Right ventricle myocardium inferior (tissue), 1 donor: ENCODE measurements around the gene GLUL. TPM values are rescaled to one million over a fixed set of nuclear protein-coding genes. Genes with fewer than 3 reads are reported as not detected.
"Not testable (repeated sequence)": the region's sequence is repeated elsewhere in the genome, so short reads cannot be mapped to it uniquely, and the experiment has no call there.

Experiments used
- ATAC-seq: fragments of 200-7000 bp; cut with Tn5 transposase; one replicate; pipeline ENCODE4 v1.9.1; 2020; ENCODE audit warnings: mild to moderate bottlenecking, moderate library complexity
- DNase-seq: peaks from one replicate; pipeline ENCODE4 v3.0.0; 2021; ENCODE audit errors: missing footprints
- intact Hi-C: fragments of 100-400 bp; cut with DNase I; formaldehyde crosslinking; loops from one replicate; pipeline ENCODE4 v1.11.0; 2022
- total RNA-seq: library from RNA; stranded (reverse); fragmentation: NEBNext Ultra II Directional; extraction: Animal tissue kit (Norgen Biotek cat#: 25700); gene quantifications from one replicate; pipeline ENCODE4 v1.2.1, GENCODE V29; 2021
- donor health status: DM: no; HTN: yes; CAD: no; lungs with severe emphysema.

The GLUL gene
- total RNA-seq, 1 donor from 2014 or later: 433 TPM

DNA sequence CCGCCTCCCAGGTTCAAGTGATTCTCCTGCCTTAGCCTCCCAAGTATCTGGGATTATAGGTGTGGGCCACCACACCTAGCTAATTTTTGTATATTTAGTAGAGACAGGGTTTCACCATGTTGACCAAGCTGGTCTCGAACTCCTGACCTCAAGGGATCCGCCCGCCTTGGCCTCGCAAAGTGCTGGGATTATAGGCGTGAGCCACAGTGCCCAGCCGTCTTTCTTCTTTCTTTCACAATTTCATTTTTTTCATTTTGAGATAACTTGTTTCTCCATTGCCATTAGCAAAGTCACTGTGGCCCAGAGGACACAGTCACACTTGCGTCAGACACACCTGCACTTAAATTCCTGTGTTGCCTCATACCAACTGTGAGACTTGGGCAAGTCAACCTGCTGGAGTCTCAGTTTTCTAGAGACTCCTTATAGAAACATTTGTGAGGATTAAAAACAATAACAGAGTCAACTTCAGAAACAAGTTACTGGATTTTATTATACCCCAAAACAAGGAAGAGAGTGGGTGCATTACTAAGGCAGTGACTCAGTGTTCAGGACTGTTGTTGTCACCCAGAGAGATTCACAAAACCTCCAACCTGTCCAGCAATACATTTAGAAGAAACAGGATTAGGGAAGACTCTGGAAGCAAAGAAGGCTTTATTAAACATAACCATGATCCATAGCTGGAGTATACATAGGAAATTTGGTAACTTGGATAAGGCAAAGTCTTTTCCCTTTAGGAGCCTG is 6.2 kb upstream of the GLUL start:
- intact Hi-C loops: no loop called here
- ATAC-seq (no peak), DNase-seq (no peak)

DNA sequence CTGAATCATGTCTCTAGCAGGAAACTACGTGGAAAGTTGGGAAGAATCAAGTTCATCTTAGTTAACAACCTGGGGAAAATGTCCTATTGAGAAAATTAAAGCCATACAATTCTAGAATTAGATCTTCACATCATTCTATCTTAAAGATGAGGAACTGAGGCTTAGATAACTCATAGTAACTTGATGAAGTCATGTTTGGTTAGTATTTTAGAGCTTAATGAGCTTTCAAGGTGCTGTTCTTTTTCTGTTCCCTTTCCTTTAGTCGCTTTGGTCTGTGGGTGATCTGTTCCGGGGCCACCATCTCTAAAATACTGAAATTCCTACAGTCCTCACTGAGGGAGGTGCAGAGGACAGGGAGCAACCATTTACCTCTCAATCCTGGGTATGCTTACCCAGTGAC is 4.3 kb upstream of the GLUL start:
- no peak for ATAC-seq
- intact Hi-C loops: loop anchor here (1.0 kb wide), 2 partner anchors 253 to 311 kb away; no protein-coding TSS in a partner anchor
- no peak for DNase-seq

DNA sequence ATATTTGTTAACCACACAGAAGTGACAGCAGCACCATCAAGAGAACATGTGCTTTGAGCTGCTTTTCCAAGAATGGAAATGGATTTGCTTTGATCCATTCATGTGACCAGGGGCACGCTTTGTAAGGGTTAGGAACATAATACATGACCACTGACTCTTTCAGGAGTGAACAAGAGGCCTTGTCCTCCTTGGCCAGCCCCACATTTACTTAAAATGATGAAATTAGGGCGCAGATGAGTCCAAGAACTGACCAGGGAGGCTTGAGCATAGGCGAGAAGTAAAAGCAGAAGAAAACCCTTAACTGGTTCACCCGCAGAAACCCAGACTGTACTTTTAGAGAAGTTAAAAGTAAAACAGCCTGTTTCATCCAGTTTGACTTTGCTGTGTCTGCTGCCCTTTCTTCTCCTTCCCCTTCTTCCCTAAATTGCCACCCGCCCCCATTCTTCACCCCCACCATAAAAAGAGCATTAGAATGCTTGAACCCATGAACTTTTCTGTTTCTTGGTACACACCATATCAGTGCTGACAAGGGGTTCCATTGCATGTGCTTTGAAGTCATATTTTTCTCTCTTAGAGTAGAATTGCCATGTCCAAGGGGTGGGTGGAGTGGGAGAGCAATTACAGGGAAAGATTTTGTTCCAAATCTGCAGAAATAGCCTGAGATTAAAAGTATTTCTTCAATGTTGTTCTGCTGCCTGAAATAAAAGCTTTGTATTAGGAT is 2.6 kb upstream of the GLUL start:
- intact Hi-C loops: loop anchor here (5.0 kb wide), 1 partner anchor 182 kb away; no protein-coding TSS in a partner anchor
- no peak for ATAC-seq
- no peak for DNase-seq

DNA sequence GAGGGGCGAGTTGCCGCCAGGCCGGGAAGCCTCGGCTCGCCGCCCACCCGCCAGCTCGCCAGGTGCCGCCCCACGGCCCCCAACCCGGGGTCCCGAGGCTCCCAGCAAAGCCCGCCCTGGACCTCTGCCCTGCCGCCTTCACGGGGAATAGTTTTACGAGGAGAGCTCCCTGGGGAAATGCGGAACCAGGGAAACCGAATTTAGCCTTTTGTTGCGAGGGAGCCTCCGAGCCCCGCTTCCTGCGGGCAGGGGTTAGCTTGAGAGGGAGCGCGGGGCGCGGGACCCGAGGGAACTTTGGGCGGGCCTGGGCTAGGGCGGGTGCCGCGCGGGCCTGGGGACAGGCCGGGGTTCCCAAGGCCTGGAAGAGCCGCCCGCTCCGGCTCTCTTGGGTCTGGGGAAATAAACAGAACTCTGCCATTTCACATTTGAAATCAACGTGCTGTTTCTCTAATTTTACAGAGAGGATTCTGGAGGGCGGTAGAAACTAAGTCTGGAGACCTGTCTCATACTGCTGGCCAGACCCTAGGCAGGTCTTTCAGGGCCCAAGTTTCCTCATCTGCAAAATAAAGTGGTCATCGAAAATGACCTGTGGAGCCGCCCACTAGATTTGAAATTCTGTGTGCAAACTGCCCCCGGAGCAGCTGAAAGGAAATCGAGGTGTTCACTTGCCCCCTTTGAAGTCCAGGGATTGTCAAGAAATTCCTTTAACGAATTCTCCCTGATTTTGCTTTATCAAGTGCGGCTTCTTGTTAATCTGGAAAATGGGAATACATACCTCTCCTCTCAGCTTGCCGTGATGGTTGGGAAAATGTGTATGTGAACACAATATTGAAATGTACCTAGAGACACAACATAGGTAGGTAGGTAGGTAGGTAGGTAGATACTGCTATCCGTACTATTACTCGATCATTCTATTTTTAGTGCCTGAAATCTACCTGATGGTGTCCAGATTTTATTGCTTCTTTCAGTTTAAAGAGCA is 749 bp upstream of the GLUL start:
- peak; percentile 25 for ATAC-seq
- DNase-seq: peak; percentile 88
- intact Hi-C loops: loop anchor here (2.0 to 5.0 kb wide), 2 partner anchors 138 to 180 kb away; no protein-coding TSS in a partner anchor

DNA sequence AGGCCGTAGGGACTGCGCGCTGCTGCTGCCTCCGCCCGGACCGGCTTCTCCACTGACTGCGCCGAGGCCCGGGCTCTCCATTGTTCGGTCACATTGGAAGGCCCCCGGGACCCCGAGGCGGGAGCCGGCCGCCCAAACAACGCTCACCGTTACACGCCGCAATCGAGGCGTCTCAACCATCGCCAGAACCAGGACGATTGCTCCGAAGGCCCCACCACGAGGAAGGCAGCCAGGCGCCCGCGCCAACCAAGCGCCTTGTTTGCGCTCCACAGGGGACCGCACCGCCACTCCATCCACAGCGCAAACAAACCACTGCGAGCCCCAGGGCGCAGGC is 595 bp downstream of the GLUL start:
- DNase-seq (no peak), ATAC-seq (peak; percentile 1)
- intact Hi-C loops: loop anchor here (1.0 to 5.0 kb wide), 3 partner anchors 100 to 248 kb away; no protein-coding TSS in a partner anchor

DNA sequence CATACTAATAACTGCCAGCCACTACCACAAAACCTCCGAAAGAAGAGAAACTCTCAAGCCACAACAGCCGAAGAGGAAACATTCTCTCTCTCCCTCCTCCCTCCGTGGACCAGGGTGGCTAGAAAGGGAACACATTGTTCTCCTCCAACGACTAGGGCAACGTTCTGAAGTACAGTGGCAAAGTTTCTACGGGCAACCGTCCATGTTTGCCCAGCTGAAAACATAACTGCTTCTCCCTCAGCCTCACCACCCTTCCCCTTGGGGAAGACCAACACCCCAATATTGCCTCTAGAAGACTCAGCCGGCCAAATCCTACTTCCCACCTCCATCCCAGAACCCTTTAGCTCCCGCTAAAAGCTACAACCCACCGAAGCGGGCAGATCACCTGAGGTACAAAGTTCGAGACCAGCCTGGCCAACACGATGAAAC is 2.0 kb downstream of the GLUL start:
- DNase-seq (no peak), ATAC-seq (no peak)
- intact Hi-C loops: loop anchor here (2.0 to 5.0 kb wide), 2 partner anchors 99 to 177 kb away; no protein-coding TSS in a partner anchor

DNA sequence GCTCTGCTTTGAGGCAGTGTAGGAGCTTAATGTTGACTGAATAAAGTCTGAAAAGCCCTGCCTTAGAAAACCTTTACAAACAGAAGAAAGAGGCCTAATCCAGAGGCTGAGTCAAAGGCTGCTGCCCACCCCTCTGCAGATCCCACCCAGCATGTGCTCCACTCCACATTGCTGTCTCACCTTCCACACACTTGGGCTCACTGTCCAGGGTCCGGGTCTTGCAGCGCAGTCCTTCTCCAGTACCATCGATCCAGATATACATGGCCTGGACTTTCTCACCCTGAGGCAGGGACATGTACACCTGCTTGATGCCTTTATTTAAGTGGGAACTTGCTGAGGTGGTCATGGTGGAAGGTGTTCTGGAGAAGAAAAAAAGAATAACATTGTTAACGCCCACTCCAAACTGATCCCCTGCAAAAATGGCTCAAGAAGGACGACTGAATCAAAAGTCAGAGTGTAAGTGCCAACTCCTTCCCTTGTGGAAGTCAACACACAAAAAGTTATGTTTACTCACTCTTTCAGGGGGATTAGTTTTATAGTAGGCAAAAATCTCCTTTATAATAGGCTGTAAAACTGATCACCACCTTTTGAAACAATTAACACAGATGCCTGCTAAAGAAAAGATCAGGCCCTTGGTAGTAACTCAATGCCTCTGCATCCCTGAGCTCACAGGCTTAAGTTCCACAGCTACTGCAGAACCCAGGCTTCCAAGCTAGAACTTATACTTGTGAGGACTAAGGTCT is 3.0 kb downstream of the GLUL start:
- no peak for DNase-seq
- ATAC-seq: no peak
- intact Hi-C loops: no loop called here

DNA sequence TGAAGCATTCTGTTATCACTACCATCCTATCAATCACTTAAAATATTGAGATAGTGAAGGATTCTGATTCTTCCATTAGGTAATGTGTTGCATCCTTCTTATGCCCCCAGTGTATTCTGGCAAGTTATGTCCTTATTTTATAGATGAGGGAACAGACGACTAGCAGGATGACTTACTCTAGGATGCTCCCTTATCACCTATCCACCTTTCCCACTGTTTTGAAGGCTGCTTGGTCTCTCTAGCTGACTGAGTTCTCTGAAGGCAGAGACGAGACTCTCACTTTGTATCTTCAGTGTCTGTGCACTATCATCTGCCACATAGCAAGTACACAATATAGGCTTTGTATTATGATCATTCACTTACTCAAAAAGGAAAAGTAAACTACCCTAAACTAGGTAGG is 4.0 kb downstream of the GLUL start:
- DNase-seq (no peak), ATAC-seq (no peak)
- intact Hi-C loops: no loop called here

DNA sequence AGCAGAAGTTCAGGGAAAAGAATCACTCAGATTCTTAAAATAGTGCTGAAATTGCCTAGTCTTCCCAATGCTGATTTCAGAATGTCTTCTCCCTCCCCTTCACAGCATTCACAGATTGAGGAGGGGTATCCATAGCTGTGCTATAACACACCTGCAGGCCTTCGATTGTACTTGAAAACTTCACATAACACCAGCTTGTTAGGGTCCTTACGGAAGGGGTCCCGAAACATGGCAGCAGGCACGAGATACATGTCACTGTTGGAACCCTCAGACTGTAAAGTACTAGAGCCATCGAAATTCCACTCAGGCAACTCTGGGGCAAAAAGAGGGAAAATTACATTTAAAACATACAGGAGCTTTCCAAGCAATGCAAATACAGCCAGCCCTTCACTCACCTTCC is 4.6 kb downstream of the GLUL start:
- ATAC-seq (no peak), DNase-seq (no peak)
- intact Hi-C loops: no loop called here

DNA sequence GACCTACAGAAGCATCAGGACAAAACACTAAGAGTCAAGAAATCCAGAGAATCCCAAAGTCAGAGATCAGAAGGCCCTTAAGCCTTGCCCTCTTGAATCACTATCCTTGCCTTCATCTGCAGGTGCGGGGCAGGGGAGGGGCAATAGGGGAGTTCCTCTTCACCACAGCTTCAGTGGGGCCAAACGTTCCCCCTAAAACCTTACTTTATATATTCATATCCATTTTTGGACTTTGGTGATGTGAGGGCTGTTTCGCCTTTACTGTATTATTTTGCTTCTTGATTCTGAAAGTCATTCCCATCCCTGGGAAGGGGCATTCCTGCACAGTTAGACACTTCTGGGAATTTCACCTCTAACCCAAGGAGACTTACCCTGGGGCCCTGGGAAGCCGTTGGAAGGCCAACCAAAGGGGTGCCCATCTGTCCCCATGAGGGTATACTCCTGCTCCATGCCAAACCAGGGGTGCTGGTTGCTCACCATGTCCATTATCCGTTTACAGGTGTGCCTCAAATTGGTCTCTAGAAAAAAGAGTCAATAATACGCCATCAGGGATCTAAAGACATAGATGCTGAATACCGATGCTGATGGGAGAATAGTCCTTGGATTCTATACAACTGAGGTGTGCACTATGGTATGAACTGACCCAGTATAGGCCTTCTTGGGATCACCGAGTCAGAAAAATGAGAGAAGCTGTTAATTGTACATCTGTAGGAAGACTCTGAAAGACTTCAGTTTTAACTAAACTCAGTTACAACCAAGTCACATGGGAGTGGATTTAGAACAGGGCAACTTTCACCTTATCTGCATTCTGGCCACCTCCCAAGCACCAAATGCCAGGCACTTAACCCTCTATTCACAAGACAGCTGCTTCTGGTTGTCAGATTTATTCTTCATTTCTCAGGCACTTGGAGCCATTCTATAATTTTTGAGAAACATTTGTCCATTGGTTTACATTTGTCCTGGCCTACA is 5.4 kb downstream of the GLUL start:
- ATAC-seq (no peak), DNase-seq (no peak)
- intact Hi-C loops: no loop called here

DNA sequence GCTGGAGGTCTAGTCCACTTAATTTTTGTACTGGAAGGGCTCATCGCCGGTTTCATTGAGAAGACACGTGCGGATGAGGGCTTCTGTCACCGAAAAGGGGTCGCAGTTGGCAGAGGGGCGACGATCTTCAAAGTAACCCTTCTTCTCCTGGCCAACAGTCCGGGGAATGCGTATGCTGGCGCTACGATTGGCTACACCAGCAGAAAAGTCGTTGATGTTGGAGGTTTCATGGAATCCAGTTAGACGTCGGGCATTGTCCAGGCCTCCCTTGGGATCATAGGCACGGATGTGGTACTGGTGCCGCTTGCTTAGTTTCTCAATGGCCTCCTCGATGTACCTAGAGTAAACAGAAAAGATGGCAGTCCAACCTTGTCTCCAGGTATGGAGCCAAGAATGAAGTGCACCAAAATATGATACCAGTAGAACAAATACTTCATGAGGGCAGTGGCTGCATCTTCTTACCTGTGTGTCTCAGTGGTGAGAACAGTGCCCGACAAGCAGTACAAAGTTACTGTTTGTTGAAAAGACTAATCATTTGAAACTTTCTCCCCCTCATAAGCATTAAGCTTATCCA is 7.1 kb downstream of the GLUL start:
- DNase-seq: no peak
- intact Hi-C loops: no loop called here

DNA sequence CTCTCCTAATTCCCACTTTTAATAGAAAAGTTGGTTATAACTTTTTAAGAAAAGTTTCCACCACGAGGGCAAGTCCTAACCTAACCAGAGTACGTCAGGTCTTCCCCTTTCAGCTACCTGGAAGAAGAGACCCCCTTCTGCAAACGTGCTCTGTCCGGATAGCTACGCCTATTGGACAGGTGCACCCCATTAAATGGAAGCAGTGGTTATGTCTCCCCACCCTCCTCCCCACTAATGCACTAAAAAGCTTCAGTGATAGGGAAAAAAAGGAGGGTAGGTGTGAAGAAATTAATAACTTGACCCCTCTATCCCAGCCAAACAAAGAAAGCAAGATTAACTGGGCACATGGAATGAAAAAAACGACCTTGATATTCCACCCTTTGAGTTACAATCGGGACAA is 7.7 kb downstream of the GLUL start:
- no peak for ATAC-seq
- intact Hi-C loops: no loop called here

More for the DNA sequence above, 7.1 kb downstream of the GLUL start:
- no peak for ATAC-seq

DNA sequence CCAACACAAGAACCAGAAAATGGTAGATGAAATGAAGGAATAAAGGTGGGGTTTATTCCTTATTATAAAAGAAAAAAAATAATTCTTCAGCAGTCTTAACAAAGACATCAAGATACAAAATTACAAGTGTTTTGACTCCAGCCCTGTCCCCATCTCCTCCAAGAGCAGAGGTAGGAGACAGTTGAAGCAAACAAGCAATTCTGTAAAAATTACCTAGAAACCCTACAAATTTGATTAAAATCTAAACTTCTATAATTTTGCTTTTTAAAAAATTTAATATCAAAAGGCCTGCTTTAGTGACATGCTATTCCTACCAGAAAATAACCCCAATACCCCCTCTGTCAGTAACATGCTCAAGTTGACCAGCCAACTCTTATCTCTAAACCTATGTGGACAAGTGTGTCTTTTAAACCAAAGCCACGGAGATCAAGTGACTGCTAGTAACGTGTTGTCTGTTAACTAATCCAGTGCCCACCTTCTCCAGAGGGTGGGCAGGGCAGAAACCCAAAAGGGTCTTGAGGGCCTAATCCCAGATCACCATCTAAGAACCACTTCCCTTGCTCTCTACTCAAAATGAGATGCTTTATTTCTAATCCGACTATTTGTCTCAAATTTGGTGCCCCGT is 8.4 kb downstream of the GLUL start:
- DNase-seq (no peak), ATAC-seq (no peak)
- intact Hi-C loops: no loop called here

More for the DNA sequence above, 7.7 kb downstream of the GLUL start:
- DNase-seq: no peak

DNA sequence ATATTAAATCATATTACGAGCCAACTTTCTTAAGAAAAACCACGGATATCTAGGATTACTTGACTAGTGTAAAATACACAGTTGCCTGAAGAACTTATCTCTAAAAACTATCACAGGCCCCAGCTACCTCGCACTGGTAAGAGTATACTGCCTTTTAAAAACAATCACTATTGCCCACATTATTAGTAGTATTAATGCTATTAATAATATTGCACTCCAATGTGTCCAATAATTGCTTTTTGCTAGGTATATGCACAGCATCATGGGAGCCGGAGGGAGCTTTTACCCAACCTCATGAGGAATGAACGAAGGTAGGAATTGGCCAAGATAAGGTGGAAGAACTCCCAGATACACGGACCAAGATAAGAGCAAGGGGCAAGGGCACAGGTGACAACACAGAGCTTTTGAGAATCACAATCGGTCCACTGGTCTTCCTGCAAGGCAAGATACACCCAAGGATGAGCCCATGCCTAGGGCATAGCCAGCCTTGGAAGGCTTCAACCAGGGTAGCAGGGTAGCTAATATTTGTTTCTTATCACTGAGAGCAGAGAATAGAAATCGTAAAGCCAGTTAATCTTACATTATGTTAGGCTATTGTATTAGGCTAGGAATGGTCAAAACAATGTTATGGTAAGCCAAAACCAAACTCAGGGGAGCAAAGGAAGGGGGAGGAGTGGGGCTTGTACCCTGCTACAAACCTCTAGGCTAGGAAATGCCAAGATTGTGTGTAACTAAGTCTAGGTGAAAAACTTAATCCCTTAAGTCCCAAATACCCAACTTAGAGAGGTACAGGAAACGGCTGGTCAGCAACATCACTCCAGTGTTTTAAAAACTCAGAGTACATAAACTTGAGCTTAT is 9.4 kb downstream of the GLUL start:
- intact Hi-C loops: no loop called here
- DNase-seq (no peak), ATAC-seq (no peak)

DNA sequence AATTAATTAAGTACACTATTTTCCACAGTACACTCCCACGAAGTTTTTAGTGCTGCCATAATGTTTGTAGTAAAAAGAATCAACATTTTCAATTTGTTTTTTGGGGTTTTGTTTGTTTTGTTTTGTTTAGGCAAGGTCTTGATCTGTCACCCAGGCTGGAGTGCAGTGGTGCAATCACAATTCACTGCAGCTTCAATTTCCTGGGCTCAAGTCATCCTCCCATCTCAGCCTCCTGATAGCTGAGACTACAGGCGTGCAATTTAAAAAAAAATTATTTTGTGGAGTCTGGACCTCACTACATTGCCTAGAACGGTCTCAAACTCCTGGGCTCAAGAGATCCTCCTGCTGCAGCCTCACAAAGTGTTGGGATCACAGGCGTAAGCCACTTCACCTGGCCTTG is 11.4 kb downstream of the GLUL start:
- ATAC-seq: peak; percentile 5
- intact Hi-C loops: no loop called here
- DNase-seq: no peak

DNA sequence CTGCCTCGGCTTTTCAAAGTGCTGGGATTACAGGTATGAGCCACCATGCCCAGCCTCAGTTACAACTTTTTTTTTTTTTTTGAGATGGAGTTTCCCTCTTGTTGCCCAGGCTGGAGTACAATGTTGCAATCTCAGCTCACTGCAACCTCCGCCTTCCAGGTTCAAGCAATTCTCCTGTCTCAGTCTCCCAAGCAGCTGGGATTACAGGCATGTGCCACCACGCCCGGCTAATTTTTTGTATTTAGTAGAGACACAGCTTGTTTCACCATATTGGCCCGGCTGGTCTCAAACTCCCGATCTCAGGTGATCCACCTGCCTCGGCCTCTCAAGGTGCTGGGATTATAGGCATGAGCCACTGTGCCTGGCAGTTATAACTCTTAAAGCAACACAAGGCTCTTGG is 11.8 kb downstream of the GLUL start:
- intact Hi-C loops, DNase-seq, ATAC-seq: not testable (repeated sequence)
